Heart right ventricle (tissue), 16 donors: ENCODE data around the gene PRKN. TPM values are rescaled to one million over a fixed set of nuclear protein-coding genes. Genes with fewer than 3 reads are reported as not detected.

Experiments used
- ATAC-seq, 8 donors: fragments of 200-7000 bp; cut with Tn5 transposase; one replicate each; pipeline ENCODE4 v1.9.1; 2020; ENCODE audit warnings: mild to moderate bottlenecking in 8 of 8, moderate library complexity in 8 of 8, moderate number of reproducible peaks in 1 of 8
- DNase-seq, 2 donors: peaks; one replicate each; pipeline ENCODE4 v3.0.0-alpha.2; 2020
- H3K27ac ChIP-seq, 10 donors: fragments of 200-600 bp; sonication (generic) in 2 of 10; one replicate each; pipeline versions ENCODE4 v1.5.0 to v1.8.0; 2020 to 2022; ENCODE audit warnings: mild to moderate bottlenecking in 3 of 10
- H3K27me3 ChIP-seq, 7 donors: fragments of 200-600 bp; one replicate each; pipeline ENCODE4 v1.8.0; 2021 to 2022; ENCODE audit warnings: mild to moderate bottlenecking in 2 of 7
- H3K36me3 ChIP-seq, 9 donors: fragments of 200-600 bp; sonication (generic) in 1 of 9; one replicate each; pipeline versions ENCODE4 v1.5.0 to v1.8.0; 2020 to 2022; ENCODE audit warnings: mild to moderate bottlenecking in 2 of 9
- H3K4me1 ChIP-seq, 9 donors: fragments of 200-600 bp; sonication (generic) in 1 of 9; one replicate each; pipeline versions ENCODE4 v1.5.0 to v1.8.0; 2020 to 2022; ENCODE audit warnings: mild to moderate bottlenecking in 4 of 9
- H3K4me3 ChIP-seq, 10 donors: fragments of 200-600 bp; sonication (generic) in 2 of 10; one replicate each; pipeline versions ENCODE4 v1.5.0 to v1.8.0; 2020 to 2022; ENCODE audit warnings: mild to moderate bottlenecking in 7 of 10, moderate library complexity in 2 of 10
- H3K9me3 ChIP-seq, 11 donors: fragments of 200-600 bp in 10 of 11; sonication (generic) in 2 of 11; one replicate each; pipeline versions ENCODE4 v1.5.0 to v1.8.0; 2013 to 2022; ENCODE audit warnings: mild to moderate bottlenecking in 2 of 11, control low read depth in 1 of 11, moderate library complexity in 1 of 11
- CTCF ChIP-seq, 9 donors: fragments of 200-600 bp; sonication (generic) in 2 of 9; IDR thresholded peaks; one replicate each; pipeline versions ENCODE4 v1.5.0 to v1.8.0; 2021 to 2022; ENCODE audit warnings: antibody characterized with exemption in 9 of 9, mild to moderate bottlenecking in 5 of 9, moderate library complexity in 1 of 9
- WGBS, 2 donors: extraction: QIAGEN DNeasy Blood & Tissue Kit; methylation state at CpG; one replicate each; pipeline ENCODE4 v1.1.7; 2013; ENCODE audit warnings: inconsistent platforms in 1 of 2; 5-methylcytosine and 5-hydroxymethylcytosine counted together
- intact Hi-C, 10 donors: fragments of 100-400 bp; cut with DNase I; formaldehyde crosslinking; loops; one replicate each; pipeline versions ENCODE4 v1.11.1 to v1.14.2; 2022
- polyA plus RNA-seq, 2 donors: library from polyadenylated mRNA; stranded (reverse); fragments of 200-250 nt; gene quantifications; one replicate each; pipeline ENCODE4 v1.2.3, GENCODE V29; 2013
- total RNA-seq, 10 donors: library from RNA; stranded (reverse); fragmentation: NEBNext Ultra II Directional in 3 of 10; extraction: Animal tissue kit (Norgen Biotek cat#: 25700) in 3 of 10; gene quantifications; one replicate each; pipeline versions ENCODE4 v1.2.1 to v1.2.4, GENCODE V29; 2021 to 2023
- donor health status: Arrhythmogenic right ventricular cardiomyopathy.
- donor health status: ischemic (EF 13 %, LVEDD 7.1; RV severe dilation, severe dysfunction).
- donor health status: healthy with polysubstance abuse.
- donor health status: DM: no; HTN: yes; CAD: no.
- donor health status: DM: no; HTN: no; CAD: no.
- donor health status: ischemic (EF 25% LVEDD 6.9; RV normal size, moderate dysfunction).
- donor health status: ischemic (EF 25% LVEDD 5.7; RV mildly dilated, moderate dysfunction).
- donor health status: healthy.
- donor health status: DM: yes; HTN: yes; CAD: no.
- donor health status: Ischemic cardiomyopathy.
- donor health status: ischemic (EF 35%, LVEDD 5.7; RV mildly dilated, moderate dysfunction).
- donor health status: nonischemic (EF 11% LVEDD 7.7; RV severe dilation, severe dysfunction).
- donor health status: DM: yes; HTN: yes; CAD: no.
- donor health status: PGD.
- donor health status: ischemic (EF 29% LVEDD 5.4; RV normal size, mild dysfunction).
- donor health status: nonischemic (EF 23%, LVEDD 6.1; RV moderate dilation, normal function).

PRKN gene
- total and polyA plus RNA-seq, 12 donors = 2.3 to 27.7 (median 26.3) TPM

- no peaks in the 10 kb centered on the region for H3K27me3 ChIP-seq
- H3K36me3 ChIP-seq = no peaks in the 10 kb centered on the region
- no peaks in the 10 kb centered on the region for H3K4me1 ChIP-seq
- ATAC-seq = no peak
- no peak for TF ChIP-seq CTCF (IDR thresholded peaks at IDR 0.05)
- no peak overlapping the region for H3K4me3 ChIP-seq
- DNase-seq = no peak
- 80 to 87% methylated on average over 4 of the region's 4 CpGs for WGBS, 2 donors
- H3K9me3 ChIP-seq = no peaks in the 10 kb centered on the region
- no peak overlapping the region for H3K27ac ChIP-seq
- intact Hi-C loops = no loop called here
Observed at GRCh38 chr6:161844804-161845203, 882.8 kb downstream of the PRKN start.

DNA sequence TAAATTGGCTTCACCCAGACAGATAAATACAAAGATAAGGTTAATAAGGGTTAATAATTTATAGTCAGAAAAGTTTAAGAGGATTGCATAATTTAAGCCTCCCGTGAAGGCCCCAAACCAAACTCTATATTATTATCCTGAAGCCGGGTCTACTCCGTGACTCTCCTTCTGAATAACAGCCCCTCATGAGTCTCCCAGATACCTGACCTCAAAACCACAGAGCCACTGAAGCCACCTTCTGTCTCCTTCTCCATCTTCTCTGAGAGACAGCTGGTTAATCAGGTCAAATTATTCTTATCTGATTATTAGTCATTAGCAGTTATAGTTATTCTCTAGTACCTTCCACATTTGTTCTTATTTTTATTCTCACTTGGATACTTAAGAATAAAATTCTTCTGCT is 884.5 kb downstream of the PRKN start:
- ATAC-seq (no peak), DNase-seq (no peak)
- Histone ChIP-seq H3K4me1 (peaks cover 0 to 5% (median 0%) of the 10 kb centered on the region in 9 donors), H3K4me3 (no peak overlapping the region), H3K9me3 (no peaks in the 10 kb centered on the region), H3K27ac (no peak overlapping the region), H3K27me3 (no peaks in the 10 kb centered on the region), H3K36me3 (no peaks in the 10 kb centered on the region)
- intact Hi-C loops = no loop called here
- TF ChIP-seq CTCF (IDR thresholded peaks at IDR 0.05) = no peak
- 86 to 93% methylated on average over 3 of the region's 3 CpGs for WGBS, 2 donors

DNA sequence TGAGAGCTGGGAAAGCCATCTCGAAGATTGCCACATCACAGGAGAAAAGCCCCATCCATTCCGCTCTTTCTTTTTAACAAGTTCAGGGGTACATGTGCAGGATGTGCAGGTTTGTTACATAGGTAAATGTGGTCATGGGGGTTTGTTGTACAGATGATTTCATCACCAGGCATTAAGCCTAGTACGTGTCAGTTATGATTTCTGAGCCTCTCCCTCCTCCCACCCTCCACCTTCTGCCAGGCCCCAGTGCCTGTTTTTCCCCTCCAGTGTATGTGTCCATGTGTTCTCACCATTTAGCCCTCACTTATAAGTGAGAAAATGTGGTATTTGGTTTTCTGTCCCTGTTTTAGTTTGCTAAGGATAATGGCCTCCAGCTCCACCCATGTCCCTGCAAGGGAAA is 887.2 kb downstream of the PRKN start:
- Histone ChIP-seq H3K9me3 (no peaks in the 10 kb centered on the region), H3K27me3 (no peaks in the 10 kb centered on the region), H3K4me1 (peaks cover 0 to 5% (median 0%) of the 10 kb centered on the region in 9 donors), H3K4me3 (no peak overlapping the region), H3K36me3 (no peaks in the 10 kb centered on the region), H3K27ac (no peak overlapping the region)
- ATAC-seq (no peak), DNase-seq (no peak)
- TF ChIP-seq CTCF (IDR thresholded peaks at IDR 0.05) = no peak
- WGBS, 2 donors = 93 to 96% methylated on average over 3 of the region's 3 CpGs
- intact Hi-C loops = no loop called here

DNA sequence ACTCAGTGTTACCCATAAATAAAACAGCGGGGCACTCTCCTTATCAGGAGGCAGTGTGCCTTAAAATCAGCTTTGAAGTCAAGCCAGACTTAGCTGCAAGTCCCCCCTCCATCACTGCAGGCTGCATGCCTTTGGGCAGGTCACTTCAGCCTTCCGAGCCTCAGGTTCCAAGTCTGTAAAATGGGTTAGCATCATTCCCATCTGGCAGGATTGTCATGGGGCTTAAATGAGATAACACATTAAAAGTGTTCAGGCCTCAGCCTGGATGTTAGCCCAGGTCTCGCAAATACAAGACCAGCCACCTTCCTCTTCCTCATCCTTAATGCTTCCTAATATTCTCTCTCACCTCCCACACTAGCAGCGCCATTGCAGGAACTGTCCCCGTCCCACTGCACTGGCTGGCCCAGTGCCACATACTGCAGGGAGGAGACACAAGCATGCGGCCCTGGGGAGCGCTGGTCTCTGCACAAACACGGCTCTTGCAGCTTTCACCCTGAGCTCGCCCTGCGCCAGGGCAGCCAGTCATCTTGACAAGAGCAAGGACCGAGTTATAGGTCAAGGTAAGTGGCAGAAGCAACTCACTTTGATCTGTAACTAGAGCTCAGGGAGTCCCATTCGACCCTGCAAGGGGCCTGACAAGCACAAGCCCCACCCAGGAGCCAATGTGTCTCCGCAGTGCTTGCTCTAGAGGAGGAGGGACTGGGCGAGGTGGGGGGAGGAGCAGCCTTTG is 889.1 kb downstream of the PRKN start:
- H3K9me3 ChIP-seq = no peaks in the 10 kb centered on the region
- H3K27me3 ChIP-seq = no peaks in the 10 kb centered on the region
- ATAC-seq (no peak), DNase-seq (no peak)
- H3K4me3 ChIP-seq = no peak overlapping the region
- H3K27ac ChIP-seq = no peak overlapping the region
- peaks cover 0 to 5% (median 0%) of the 10 kb centered on the region in 9 donors for H3K4me1 ChIP-seq
- TF ChIP-seq CTCF (IDR thresholded peaks at IDR 0.05) = no peak
- H3K36me3 ChIP-seq = no peaks in the 10 kb centered on the region
- intact Hi-C loops = no loop called here
- 62 to 68% methylated on average over 14 of the region's 14 CpGs for WGBS, 2 donors
